NOMO-1 treated with dmso at 0.1 percent for 144 hours (cell line): ENCODE results near the gene CENPO.

Experiments
- DNase-seq: peaks from one replicate; lab custom pipeline; 2025; ENCODE audit not compliant: unreplicated experiment; lab: John Stamatoyannopoulos, UW

Gene CENPO

DNA sequence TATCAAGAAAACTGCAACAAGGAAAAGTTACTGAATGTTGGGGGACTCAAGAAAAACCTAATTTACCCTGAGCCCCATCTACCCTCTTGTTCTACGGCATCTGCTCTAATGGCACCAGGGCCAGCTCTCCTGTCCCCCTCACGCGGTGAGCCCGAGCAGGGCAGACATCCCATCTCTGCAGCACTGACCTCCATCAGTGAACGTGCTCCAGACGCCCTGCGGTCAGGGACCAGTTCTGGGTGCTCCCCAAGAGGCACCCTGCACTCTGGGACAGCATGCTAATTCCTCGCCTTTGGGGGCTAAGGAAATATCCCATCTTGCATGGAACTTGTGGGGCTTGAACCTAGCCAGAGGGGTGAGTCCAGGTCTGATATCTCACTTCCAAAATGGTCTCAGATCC is 43.0 kb downstream of the CENPO start:
- no peak for DNase-seq

DNA sequence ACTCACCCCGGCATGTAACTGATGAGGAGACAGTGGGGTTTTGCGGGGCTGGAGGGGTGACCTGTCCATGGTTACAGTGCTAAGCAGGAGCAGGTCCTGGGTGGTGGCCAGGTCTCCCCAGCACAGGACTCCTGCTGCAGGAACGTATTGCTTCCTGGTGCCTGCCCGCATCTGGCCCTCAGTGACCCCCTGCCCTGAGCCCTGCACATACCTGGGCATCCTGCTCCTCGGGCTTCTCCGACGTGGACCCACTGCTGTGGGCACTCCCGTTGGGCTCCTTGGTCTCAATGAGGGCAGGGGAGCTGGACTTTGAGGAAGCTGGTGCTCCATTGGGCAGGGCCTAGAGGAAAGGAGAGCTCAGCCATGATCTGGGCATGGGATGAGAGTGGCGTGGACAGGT is 43.5 kb downstream of the CENPO start:
- DNase-seq = no peak

DNA sequence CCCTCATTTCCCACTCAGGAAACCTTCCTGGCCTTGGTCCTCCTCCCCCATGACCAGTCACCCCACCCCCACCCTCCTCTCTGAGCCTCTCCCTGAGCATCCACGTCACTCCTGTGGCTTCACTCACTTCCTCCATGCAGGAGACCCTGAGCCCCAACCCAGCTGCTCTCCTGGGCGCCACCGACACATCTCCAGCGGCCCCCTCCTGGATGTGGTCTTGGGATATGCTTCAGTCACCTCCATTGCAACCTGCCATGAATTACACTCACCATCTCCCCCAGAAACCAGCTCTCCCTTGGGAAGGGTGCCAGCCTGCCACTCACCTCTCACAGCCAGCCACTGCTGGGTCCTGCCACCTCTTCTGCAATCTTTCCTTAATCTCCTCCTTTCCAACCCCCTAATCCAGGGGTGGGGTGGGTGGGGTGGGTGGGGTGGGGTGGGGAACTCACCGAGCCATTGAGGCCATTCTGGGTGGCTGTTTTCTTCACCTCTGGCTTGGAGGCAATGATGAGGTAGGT is 44.8 kb downstream of the CENPO start:
- no peak for DNase-seq

DNA sequence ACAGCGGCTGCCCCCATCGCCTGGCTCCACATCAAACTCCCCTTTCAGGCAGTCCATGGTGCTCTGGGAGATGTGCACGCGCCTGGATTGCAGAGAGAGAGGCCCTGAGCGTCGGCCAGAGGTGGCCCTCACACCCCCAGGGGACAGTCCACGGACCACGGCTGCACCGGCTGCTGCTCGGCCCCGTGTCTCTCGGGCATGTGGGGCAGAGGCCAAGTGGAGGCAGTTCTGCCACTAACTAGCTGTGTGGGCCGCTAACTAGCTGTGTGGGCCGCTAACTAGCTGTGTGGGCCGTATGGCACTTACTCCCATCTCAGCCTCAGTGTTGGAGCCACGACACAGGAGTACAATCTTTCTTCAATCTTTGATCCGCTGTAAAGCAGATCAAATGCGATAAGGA is 45.3 kb downstream of the CENPO start:
- DNase-seq = no peak

DNA sequence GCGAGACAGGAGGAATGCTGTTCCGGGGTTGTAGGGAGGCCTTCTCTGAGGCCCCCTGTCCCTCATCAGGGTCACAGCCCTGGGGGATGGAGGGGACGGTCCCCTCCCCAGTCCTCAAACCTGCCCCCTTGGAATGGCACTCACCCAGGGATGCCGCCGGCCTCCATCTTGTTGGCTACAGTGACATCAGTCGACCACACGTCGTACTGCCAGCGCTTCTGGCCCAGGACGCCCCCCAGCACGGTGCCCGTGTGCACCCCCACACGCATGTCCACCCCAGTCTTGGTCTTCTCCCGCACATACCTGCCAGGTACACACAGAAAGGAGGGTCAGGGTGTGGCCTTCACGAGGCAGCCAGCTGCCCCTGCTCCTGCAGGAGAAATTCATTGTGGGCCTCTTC is 46.5 kb downstream of the CENPO start:
- DNase-seq = no peak

DNA sequence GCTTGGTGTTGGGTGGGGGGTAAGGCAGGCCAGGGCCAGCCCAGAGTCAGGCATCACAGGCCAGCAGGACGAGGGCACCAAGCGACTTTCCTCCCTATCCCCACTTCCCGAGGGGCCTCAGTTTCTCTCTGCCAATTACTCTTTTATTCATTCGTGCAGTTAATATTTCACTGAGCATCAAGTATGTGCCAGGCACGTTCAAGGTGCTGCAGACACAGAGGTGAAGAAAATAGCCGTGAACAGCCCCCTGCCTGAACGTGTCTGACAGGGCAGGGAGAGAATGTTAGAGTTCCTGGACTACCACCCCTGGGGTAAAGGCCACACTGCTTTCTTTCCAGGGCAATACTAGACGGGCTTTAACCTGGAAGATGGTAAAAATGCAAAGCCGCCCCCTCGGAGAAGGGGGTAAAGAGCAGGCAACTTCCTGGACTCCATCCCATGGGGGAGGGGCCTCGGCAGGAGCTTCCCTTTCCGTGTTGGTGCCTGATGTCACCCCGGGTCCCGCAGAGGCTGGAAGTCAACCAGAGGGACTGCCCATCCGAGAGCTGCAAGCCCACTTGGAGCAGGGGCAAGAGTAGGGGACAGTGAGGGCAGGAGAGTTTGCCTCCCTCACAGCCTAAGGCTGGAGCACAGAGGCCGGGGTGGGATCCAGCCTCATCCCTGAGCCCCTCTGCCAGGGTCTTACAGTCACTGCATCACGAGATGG is 47.1 kb downstream of the CENPO start:
- DNase-seq = no peak

DNA sequence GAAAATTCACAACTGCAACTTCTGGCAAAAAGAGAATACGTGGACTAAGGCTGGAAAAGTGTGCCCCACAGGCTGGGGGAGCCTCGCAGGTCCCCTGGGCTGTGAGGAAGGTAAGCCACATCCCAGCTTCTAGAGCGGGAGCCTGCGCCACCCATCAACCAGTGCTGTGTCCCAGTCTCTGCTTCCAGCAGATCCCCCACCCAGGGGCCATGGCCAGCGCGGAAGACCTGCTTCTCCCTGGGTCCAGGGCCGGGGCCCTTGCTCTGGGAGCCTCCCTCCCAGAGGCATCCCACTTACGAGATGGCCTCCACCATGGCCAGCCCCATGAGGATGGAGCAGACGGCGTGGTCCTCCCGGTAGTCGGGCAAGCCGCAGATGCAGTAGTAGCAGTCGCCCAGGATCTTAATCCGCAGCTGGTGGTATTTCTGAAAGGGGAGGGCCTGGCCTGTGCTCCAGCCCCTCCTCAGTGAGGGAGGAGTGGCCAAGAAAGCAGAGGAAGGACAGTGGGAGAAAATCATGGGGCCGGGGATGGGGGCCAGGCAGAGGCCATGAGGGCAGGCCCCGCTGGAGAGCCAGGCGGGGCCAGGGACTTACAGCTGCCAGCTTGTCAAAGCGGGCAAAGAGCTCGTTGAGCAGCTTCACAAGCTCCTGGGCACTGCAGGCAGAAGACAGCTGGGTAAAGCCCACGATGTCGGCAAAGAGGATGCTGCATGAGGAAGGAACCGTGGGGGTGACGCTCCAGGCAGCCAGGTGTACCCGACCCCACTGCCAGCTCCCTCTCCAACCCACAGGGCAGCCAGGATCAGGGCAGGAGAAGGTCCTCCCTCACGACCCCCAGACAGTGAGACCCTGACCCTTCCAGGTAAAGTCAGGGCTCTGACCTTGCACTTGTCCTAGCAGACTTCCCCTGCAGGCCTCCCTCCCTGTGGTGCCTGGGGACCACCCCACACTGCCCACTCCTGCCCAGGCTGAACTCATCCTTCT is 48.0 kb downstream of the CENPO start:
- DNase-seq = no peak

DNA sequence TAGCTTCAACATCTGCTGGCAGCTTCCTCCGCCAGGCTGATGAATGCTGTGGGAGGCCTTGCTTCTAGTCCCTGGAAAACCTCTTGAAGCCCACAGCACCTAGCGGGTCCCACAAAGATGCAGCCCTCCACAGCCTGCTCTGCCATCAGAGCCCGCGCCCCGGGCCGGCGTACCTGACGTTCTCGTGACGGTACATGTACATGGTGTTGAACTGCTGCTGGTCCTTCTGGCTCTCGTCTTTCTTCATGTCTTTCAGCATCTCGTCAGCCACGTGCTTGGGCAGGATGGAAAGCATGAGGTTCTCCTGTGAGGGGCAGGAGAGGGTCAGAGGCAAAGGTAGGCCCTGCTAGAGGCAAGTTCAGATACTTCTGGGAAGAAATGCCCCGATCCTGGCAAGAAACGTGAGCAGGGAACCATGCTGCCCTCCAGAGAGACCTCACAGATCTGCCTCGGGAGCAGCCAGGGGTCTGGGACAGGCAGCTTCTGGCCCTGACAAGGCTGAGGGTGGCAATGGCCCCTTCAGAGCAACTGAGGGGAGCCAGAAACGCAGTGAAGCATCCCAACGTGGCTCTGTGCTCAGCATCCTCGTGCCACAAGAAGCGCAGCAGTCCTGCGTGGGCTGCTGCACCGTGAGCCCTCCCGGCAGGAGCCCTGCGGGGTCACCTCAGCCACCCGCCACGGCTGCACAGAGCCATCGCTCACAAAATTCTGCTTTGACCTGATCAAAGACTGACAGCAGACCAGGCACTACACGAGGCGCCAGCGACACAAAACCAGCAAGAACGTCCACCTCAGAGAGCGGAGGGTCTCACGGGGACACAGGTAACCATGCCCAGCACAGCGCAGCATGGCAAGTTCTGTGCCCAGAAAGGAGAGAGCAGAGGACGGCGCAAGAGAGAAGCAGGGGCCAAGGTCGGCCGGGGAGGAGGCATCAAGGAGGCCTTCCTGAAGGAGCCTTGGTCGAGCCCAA is 49.1 kb downstream of the CENPO start:
- DNase-seq = no peak

DNA sequence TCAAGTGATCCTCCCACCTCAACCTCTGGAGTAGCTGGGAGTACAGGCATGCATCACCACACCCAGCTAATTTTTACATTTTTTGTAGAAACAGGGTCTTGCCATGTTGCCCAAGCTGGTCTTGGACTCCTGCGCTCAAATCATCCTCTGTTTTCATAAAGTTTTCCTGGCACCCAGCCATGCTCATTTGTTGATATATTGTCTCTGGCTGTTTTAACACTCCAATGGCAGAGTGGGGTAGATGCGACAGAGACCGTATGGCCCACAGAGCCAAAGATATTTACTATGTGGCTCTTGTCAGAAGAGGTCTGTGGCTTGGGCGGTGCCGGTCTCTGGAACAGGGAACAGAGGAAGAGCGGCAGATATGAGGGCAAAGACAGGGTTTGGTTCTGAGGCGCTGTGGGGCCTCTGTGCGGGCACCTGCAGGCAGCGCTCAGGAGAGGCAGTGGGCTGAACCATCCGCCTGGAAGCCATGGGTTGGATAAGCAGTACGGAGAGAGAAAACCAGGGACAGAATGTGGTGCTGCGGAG is 50.2 kb downstream of the CENPO start:
- no peak for DNase-seq

DNA sequence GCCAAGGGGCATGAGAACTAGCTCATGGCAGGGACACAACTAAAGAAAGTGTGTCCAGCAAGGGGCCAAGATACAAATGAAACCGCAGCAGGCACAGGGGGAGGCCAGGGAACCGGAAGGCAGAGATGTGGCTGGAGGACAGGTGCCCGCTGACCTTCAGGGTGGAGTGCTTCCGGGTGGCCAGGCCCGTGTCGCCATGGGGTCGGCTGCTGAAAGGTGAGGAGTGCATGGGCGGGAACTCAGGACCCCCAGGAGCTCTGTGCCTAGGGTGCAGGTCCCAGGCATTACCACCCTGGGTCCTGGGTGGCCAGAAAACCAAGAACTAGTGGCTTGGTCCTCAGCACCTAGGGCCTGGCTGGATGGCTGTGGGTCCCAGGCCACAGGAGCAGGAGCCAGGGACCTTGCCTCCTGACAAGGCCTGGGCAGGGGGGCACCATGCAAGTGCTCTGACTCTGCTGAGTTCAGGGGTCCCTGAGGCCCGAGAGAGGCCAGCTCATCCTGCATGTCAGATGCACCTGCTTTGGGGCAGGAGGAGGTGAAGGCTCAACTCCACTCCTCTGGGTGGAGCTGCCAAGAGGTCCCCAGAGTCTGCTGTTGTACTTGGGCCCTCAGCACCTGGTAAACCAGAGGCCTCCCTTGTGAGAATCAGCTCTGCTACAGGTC is 50.9 kb downstream of the CENPO start:
- no peak for DNase-seq

DNA sequence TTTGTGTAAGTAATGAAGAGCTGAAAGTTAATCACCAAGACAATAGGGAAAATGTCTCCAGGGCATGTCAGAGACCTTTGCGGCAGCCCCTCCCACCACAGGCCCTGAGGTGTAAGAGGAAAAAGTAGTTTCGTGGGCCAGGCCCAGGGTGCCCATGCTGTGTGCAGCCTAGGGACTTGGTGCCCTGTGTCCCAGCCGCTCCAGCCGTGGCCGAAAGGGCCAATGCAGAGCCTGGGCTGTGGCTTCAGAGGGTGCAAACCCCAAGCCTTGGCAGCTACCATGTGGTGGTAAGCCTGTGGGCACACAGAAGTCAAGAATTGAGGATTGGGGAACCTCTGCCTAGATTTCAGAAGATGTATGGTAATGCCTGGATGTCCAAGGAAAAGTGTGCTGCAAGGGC is 52.5 kb downstream of the CENPO start:
- DNase-seq = no peak

DNA sequence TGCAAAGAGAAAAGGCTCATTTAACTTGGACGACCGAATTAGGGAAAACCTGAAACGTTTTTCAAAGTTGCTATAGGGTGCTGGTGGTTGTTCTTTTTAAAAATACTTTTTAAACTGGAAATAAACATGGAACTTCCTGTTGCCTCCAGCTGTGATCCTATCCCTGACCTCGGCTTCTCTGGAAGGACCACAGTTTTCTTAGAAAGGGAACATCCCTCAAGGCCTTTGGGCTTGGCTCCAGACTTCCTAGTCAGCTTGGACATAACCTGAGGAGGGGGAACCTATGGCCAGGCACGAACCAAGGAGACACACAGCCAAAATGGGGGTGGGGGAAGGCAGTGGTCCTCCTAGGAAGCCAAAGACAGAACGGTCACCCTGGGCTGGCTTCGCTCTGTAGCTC is 57.7 kb downstream of the CENPO start:
- DNase-seq = no peak

DNA sequence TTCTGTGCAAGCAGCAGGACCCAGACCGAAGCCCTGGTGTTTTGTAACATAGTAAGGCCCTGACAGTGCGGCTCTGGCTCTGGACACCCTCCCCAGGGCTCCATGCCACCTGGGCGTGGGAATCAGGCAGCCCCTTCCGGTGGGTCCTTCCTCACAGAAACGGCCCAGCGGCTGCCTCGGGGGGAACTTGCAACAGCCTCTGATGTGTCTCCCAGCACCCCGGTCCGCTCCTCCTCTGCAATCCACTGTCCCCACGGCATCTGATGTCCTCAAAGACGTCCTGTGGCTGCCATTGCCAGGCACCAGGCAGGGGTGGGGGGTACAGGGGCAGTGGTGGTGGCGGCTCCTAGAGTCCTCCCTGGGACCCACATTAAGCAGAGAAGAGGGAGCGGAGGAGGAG is 58.8 kb downstream of the CENPO start:
- DNase-seq = no peak

DNA sequence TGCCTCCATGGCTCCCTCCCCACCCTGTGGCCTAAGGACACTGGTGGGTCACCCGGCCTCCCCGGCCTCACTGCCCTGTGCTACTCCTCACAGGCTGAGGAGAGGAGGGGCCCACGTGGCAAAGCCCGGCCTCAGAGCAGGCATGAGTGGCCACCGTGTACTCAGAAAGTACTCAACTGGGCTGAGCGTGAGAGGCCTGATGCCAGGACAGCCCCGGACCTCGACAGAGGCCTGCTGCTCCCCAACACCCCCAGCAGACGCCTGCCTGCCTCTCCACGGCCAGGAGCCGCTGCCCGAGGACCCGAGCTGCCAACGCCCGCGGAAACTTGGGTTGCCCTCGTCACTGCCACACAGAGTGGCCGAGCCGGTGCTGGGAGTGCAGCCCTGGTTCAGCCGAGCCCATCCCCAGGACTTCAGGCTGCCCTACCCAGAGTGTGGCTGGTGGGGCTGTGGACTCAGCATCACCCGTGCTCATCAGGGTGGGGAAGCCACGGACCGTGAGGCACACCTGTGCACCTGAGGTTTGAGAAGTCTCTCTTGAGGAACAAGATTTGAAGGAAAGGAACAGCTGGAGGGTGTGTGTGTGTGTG is 59.3 kb downstream of the CENPO start:
- DNase-seq = no peak

DNA sequence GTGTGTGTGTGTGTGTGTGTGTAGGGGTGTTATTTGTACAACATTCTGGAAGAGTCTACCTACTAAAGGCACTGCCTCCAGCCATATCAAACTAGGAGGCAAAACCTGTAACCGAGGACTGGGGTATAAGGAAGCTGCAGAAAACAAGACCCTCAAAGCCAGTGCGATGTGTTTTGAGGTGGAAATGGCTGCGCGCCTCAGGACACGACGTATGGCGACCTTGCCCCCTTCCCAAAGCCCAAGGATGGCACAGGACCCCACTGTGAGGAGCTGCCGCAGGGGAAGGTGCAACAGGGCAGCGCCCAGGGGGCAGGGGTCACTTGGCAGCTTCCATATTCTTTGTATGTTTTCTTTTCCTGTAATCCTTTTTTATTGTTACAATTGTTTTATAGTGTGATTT is 59.8 kb downstream of the CENPO start:
- no peak for DNase-seq

DNA sequence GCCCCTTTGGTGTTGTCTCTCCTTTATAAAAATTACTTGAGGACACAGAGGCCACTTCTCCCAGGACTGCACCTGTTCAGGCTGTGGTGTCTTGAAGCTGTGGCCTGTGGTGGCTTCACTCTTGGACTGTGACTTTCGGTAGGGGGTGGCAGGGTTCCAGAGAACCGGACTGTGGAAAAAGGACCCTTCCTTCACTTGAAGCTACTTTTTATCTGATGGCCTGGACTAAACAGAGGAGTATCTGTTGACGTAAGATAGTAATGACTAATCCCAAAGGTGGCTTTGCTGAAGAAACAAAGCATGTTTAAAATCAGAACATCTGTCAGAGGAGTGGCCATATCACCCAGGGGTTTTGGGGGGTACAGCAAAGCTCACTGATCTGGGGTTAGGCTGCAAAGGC is 60.8 kb downstream of the CENPO start:
- DNase-seq = no peak

DNA sequence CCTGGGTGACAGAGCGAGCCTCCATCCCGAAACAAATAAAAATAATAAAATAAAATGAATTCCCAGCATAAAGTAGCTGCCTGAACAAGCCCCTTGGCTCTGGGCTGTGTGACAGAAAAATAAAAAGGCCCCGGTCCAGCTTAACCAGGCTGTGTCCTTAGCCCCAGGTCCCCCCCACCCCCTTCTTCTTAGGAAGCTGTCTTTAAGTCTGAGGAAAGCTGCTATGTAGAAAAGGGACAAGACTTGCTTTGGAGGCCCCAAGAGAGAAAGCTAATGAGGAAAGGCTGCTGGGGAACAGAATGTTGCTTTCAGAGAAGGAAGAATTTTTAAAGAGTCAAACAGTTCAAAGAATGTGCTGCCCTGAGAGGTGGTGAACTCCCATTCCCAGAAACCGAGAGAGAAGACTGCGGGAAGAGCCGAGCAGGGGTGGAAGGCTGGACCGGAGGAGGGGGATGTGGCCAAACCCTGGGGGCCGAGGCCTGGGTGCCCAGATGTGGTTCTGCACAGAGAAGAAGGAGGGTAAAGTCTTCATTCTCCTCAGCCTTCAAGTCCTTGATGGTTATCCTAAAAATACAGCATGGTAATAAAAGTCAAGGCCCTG is 61.9 kb downstream of the CENPO start:
- DNase-seq = no peak

DNA sequence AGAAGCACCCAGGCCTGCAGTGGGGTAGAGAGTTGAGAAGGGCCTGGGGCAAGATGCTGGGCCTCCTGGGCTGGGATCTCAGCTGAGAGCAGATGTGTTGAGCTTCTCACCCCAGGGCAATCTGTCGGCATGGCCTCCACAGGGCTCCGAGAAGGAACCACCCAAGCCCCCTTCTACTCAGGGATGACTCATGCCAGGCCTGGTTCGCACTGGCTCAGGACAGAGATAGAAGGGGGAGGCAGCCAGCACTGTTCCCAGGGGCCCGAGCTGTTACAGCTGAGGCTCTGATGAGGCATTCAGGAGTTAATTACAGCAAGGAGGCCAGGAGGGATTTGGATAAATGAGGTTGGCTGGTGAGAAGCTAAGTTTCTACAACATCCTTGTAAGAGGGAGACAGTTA is 62.5 kb downstream of the CENPO start:
- no peak for DNase-seq

DNA sequence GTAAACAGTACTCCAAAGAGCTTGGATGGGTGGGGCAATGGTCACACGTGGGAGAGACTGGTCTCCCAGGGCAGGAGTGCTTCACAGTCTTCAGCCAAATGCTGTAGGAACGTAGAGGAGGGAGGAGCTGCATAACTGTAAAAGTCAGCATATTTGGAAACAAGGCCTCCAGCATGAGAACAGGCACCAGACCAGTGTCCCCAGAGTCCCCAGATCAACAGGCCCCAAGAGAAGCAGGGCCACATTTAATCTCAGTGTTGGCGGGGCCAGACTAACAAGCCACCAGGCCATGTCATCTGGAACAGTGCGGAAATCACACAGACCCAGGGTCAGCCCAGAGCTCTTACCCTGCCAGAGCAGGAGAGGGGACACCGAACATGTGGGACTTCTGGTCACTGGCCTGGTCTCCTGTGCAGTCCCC is 63.6 kb downstream of the CENPO start:
- DNase-seq = no peak
